DOHH2 (cell line): Measurements from ENCODE around the gene C1orf94.

Source experiments
- H3F3A ChIP-seq: fragments of 200-600 bp; sonication (generic), shearing (Covaris generic); 2 replicates; pipeline ENCODE4 v1.6.0; 2016; ENCODE audit warnings: antibody characterized with exemption, mild to moderate bottlenecking; ENCODE audit not compliant: control insufficient read depth, insufficient read depth
- H3K27ac ChIP-seq: fragments of 200-600 bp; sonication (generic); 2 replicates; pipeline ENCODE4 v1.5.1; 2014; ENCODE audit warnings: low read depth, mild to moderate bottlenecking, low read length, moderate library complexity
- H3K27me3 ChIP-seq: fragments of 200-600 bp; sonication (generic); 2 replicates; pipeline ENCODE4 v1.6.1; 2014; ENCODE audit warnings: mild to moderate bottlenecking, low read length, mixed read lengths; ENCODE audit not compliant: control insufficient read depth
- H3K36me3 ChIP-seq: fragments of 200-600 bp; sonication (generic); 2 replicates; pipeline ENCODE4 v1.6.1; 2014; ENCODE audit warnings: mild to moderate bottlenecking, low read length, moderate library complexity, mixed read lengths; ENCODE audit not compliant: control insufficient read depth
- H3K4me1 ChIP-seq: fragments of 200-600 bp; sonication (generic); 2 replicates; pipeline ENCODE4 v1.6.1; 2014; ENCODE audit warnings: mild to moderate bottlenecking, low read length, mixed read lengths; ENCODE audit not compliant: control insufficient read depth
- H3K4me2 ChIP-seq: fragments of 200-600 bp; sonication (generic); 2 replicates; pipeline ENCODE4 v1.6.0; 2014; ENCODE audit warnings: mild to moderate bottlenecking, low read length, moderate library complexity
- H3K4me3 ChIP-seq: fragments of 200-600 bp; sonication (generic); 2 replicates; pipeline ENCODE4 v1.5.1; 2014; ENCODE audit warnings: mild to moderate bottlenecking, low read length, mixed read lengths
- H3K79me2 ChIP-seq: fragments of 200-600 bp; sonication (generic); 2 replicates; pipeline ENCODE4 v1.6.1; 2014; ENCODE audit warnings: mild to moderate bottlenecking, low read length, mixed read lengths; ENCODE audit not compliant: control insufficient read depth
- H3K9me2 ChIP-seq: fragments of 200-600 bp; sonication (generic); replicated peaks from 2 replicates; pipeline ENCODE4 v1.6.1; 2014; ENCODE audit warnings: mild to moderate bottlenecking, low read length, mixed read lengths; ENCODE audit not compliant: control insufficient read depth
- H3K9me3 ChIP-seq: fragments of 200-600 bp; sonication (generic); 2 replicates; pipeline ENCODE4 v1.6.1; 2014; ENCODE audit warnings: antibody characterized with exemption, low read length, mixed read lengths; ENCODE audit not compliant: control insufficient read depth, insufficient read depth
- H4K20me1 ChIP-seq: fragments of 200-600 bp; sonication (generic); 2 replicates; pipeline ENCODE4 v1.6.0; 2014; ENCODE audit warnings: low read depth, mild to moderate bottlenecking, antibody characterized with exemption, low read length, moderate library complexity; ENCODE audit not compliant: control insufficient read depth, insufficient read depth
- EZH2phosphoT487 ChIP-seq: fragments of 200-600 bp; sonication (generic); IDR thresholded peaks from 2 replicates; pipeline ENCODE4 v1.6.1; 2017; ENCODE audit warnings: borderline replicate concordance, mild to moderate bottlenecking, antibody characterized with exemption, low read length, moderate library complexity, mixed read lengths
- TF ChIP-seq, protein P1 (sequence below): fragments of 200-600 bp; sonication (generic); IDR thresholded peaks from one replicate; pipeline ENCODE4 v1.5.1; 2014; ENCODE audit warnings: antibody characterized with exemption, mild to moderate bottlenecking, low read depth, low read length; ENCODE audit not compliant: poor library complexity, severe bottlenecking

C1orf94 gene

DNA sequence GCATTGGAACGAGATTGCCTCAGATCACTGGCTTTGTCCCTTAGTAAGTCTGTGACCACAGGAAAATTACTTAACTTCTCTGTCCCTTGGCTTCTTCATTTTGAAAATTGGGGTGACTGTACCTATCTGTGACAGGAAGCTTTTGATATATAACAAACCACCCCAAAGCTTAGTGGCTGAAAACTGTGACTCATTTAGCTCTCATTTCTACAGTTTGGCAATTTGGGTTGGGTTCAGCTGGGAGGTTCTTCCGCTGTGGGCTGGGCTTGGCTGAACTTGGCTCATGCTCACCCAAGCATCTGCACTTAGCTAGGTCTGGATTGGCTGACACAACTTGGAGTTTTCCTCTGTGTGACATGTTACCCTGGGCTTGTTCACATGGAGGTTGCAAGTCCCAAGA is 14.0 kb downstream of the C1orf94 start:
- H3K36me3 ChIP-seq: no peaks in the 10 kb centered on the region
- H3K4me2 ChIP-seq: no peak overlapping the region
- H3F3A ChIP-seq: no peaks in the 10 kb centered on the region

GRCh38 chr1:34192621-34193020 is 15.9 kb downstream of the C1orf94 start:
- H3K36me3 ChIP-seq: no peaks in the 10 kb centered on the region
- H3K4me3 ChIP-seq: no peak overlapping the region
- H3K9me2 ChIP-seq: no peaks in the 10 kb centered on the region
- H3K27me3 ChIP-seq: no peaks in the 10 kb centered on the region
- no peaks in the 10 kb centered on the region for H3K9me3 ChIP-seq
- no peaks in the 10 kb centered on the region for H4K20me1 ChIP-seq
- no peak overlapping the region for H3K27ac ChIP-seq
- H3K4me1 ChIP-seq: no peaks in the 10 kb centered on the region
- H3K79me2 ChIP-seq: no peaks in the 10 kb centered on the region
- no peaks in the 10 kb centered on the region for H3F3A ChIP-seq
- no peak for TF ChIP-seq EZH2phosphoT487
- TF ChIP-seq, protein P1, sequence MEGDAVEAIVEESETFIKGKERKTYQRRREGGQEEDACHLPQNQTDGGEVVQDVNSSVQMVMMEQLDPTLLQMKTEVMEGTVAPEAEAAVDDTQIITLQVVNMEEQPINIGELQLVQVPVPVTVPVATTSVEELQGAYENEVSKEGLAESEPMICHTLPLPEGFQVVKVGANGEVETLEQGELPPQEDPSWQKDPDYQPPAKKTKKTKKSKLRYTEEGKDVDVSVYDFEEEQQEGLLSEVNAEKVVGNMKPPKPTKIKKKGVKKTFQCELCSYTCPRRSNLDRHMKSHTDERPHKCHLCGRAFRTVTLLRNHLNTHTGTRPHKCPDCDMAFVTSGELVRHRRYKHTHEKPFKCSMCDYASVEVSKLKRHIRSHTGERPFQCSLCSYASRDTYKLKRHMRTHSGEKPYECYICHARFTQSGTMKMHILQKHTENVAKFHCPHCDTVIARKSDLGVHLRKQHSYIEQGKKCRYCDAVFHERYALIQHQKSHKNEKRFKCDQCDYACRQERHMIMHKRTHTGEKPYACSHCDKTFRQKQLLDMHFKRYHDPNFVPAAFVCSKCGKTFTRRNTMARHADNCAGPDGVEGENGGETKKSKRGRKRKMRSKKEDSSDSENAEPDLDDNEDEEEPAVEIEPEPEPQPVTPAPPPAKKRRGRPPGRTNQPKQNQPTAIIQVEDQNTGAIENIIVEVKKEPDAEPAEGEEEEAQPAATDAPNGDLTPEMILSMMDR: no peak
- no peak overlapping the region for H3K4me2 ChIP-seq

More for the DNA sequence above, 14.0 kb downstream of the C1orf94 start:
- no peaks in the 10 kb centered on the region for H3K79me2 ChIP-seq
- no peaks in the 10 kb centered on the region for H3K27me3 ChIP-seq
- no peaks in the 10 kb centered on the region for H3K4me1 ChIP-seq
- H3K27ac ChIP-seq: no peak overlapping the region
- H4K20me1 ChIP-seq: no peaks in the 10 kb centered on the region
- TF ChIP-seq EZH2phosphoT487: no peak
- TF ChIP-seq, protein P1: no peak
- no peak overlapping the region for H3K4me3 ChIP-seq
- no peaks in the 10 kb centered on the region for H3K9me3 ChIP-seq
- H3K9me2 ChIP-seq: no peaks in the 10 kb centered on the region

GRCh38 chr1:34199927-34200326 is 23.2 kb downstream of the C1orf94 start:
- no peak overlapping the region for H3K27ac ChIP-seq
- H3K9me3 ChIP-seq: no peaks in the 10 kb centered on the region
- H3K4me3 ChIP-seq: no peak overlapping the region
- H3F3A ChIP-seq: no peaks in the 10 kb centered on the region
- no peaks in the 10 kb centered on the region for H3K27me3 ChIP-seq
- H3K79me2 ChIP-seq: no peaks in the 10 kb centered on the region
- no peaks in the 10 kb centered on the region for H3K4me1 ChIP-seq
- H3K4me2 ChIP-seq: no peak overlapping the region
- H4K20me1 ChIP-seq: no peaks in the 10 kb centered on the region
- no peaks in the 10 kb centered on the region for H3K36me3 ChIP-seq
- H3K9me2 ChIP-seq: no peaks in the 10 kb centered on the region
- TF ChIP-seq, protein P1: no peak
- TF ChIP-seq EZH2phosphoT487: no peak

DNA sequence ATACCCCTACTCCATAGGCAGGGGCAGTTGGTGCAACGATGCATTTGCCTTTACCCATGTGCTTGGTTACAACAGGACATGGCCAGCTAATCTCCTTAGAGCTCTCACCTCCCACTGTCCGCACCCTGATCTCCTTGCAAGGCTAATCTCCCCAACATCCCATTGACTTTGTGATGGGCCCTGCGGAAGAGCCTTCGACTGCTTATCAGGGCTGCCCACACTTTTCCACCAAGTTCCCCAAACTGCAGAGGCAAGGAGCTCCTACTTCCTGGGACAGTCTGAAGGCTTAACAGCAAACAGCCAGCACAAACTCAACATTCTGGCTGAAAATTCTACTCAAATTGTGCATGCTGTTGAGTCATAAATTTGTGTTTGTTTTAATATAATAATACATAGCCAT is 36.0 kb downstream of the C1orf94 start:
- H4K20me1 ChIP-seq: no peaks in the 10 kb centered on the region
- no peaks in the 10 kb centered on the region for H3K9me3 ChIP-seq
- H3K4me3 ChIP-seq: no peak overlapping the region

More for the DNA sequence above, 36.0 kb downstream of the C1orf94 start:
- H3F3A ChIP-seq: no peaks in the 10 kb centered on the region
- no peak overlapping the region for H3K27ac ChIP-seq
- H3K27me3 ChIP-seq: no peaks in the 10 kb centered on the region
- TF ChIP-seq, protein P1: no peak
- TF ChIP-seq EZH2phosphoT487: no peak
- H3K79me2 ChIP-seq: no peaks in the 10 kb centered on the region
- H3K36me3 ChIP-seq: no peaks in the 10 kb centered on the region
- H3K9me2 ChIP-seq: no peaks in the 10 kb centered on the region
- no peak overlapping the region for H3K4me2 ChIP-seq
- no peaks in the 10 kb centered on the region for H3K4me1 ChIP-seq
